ENCODE data around the gene DYNLT1.
"Not testable (repeated sequence)": the region's sequence is repeated elsewhere in the genome, so short reads cannot be mapped to it uniquely, and the experiment has no call there.

The DYNLT1 gene

GRCh38 chr6:158621694-158622544, 22.6 kb downstream of the DYNLT1 start:
- DNase-seq, result no peak

DNA sequence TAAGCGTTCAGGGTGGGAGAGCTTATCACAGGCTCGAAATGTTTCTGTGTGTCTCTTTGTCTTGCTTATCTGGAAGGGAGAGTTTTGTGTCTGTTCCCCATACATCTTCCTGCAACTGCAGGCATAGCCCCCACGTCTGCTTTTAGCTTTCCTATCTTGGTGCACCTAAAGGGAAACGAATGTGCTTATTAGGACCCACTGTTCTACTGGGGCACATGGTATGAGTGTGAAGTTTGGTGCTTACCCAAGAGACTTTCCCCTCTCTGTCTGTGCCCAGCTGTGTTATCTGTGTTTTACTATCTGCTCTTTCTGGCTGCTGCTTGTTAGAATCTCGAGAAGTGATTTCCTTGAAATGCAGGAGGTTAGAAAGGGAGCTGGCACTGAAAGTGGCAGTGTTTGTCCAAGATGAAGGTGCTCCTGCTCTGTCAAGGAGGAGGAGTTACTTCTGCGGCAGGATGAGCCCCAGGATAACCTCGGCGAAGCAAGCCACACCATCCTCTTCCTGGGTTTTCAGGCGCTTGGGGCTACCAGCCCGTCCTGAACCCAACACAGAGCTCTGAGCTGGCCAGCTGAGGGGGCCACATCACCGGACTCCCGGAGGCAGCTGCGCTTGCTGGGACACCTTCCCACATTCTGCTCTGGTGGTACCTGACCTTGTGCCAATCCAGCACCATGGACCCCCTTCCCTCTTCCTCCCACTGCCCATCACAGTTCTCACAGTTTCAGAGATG, 23.4 kb downstream of the DYNLT1 start:
- DNase-seq, result no peak

- DNase-seq, result no peak
Observed at GRCh38 chr6:158619922-158620801, 24.4 kb downstream of the DYNLT1 start.

DNA sequence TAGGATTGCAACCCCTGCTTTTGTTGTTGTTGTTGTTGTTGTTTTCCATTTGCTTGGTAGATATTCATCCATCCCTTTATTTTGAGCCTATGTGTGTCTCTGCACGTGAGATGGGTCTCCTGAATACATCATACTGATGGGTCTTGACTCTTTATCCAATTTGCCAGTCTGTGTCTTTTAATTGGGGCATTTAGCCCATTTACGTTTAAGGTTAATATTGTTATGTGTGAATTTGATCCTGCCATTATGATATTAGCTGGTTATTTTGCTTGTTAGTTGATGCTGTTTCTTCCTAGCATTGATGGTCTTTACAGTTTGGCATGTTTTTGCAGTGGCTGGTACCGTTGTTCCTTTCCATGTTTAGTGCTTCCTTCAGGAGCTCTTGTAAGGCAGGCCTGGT, 26.3 kb downstream of the DYNLT1 start:
- DNase-seq, result not testable (repeated sequence)

- not testable (repeated sequence) for DNase-seq
Observed at GRCh38 chr6:158614606-158615005, 29.9 kb downstream of the DYNLT1 start.

DNA sequence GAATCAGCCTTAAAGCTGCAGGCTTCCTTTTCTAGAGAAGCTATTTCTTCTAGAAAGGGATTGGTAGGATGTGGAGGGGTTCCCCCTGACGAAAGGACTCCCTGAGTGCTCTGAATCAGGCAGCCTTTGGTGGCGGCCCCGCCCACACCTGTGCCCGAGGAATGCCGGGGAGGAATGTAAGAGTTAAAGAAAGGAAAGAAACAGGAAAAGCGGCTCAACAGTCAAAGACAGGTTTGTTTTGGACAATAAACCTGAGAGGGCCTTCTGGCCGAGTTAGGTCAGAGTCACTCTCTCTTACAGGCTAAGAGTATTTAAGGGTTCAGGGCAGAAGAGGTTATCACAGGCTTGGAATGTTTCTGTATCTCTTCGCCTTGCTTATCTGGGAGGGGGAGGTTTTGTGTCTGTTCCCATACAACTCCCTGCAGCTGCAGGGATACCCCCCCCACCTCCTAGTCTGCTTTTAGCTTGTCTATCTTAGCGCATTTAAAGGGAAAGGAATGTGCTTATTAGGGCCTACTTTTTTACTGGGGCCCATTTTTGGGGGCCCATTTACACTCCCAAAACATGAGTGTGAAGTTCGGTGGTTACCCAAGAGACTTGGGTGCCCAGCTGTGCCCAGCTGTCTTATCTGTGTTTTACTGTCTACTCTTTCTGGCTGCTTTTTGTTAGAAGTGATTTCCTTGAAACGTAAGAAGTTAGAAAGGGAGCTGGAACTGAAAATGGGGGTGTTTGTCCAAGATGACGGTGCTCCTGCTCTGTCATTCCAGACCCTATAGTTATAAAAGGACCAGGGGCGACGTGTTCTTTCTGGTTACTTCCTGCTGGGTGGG, 32.8 kb downstream of the DYNLT1 start:
- no peak for DNase-seq

DNA sequence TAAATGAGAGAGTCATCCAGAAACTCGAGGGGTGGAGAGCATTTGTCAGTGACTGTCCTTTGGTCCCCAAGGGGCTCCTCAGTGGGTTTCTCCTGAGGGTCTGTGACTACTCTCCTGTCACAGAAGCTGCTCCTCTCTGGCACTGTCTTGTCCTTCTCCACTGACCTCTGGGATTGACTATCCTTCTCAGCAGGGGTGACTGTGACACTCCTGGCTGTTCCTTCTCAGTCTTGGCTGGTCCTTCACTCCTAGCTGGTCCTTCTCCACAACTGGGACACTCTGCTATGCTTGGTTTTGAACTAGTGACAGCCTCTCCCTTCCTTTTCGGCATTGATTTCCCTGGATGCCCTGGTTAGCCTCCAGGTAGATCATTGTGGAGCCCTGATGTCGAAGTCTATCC, 33.5 kb downstream of the DYNLT1 start:
- no peak for DNase-seq

DNA sequence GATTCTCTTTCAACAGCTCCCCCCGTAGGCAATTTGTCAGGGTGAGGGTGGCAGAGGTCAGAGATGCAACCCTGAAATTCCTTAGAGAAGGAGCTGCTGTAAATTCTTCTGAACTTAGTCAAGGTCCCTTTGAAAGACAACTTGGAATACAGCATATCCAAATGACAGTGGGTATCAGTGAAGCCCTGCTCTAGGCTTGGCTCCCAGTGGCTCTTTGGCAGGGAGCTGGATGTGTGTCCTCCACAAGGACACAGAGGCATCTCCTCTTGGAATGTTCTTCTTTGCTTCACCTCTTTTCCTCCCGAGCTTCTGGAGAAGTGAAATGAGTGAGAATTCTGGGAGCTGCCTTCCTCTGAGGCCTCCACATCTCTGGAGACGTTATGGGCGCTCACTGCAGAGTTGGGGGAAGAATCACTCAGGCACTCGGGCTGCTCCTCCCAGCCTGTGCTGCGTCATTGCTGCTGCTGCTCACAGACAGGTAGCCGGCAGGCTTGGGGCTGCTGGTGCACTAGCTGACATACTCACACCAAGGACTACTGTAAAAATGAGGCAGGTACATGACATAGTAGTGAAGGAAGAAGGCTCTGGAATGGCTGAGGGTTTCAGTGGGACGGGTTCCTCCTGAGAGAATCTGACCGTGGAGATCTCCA, 34.1 kb downstream of the DYNLT1 start:
- no peak for DNase-seq

DNA sequence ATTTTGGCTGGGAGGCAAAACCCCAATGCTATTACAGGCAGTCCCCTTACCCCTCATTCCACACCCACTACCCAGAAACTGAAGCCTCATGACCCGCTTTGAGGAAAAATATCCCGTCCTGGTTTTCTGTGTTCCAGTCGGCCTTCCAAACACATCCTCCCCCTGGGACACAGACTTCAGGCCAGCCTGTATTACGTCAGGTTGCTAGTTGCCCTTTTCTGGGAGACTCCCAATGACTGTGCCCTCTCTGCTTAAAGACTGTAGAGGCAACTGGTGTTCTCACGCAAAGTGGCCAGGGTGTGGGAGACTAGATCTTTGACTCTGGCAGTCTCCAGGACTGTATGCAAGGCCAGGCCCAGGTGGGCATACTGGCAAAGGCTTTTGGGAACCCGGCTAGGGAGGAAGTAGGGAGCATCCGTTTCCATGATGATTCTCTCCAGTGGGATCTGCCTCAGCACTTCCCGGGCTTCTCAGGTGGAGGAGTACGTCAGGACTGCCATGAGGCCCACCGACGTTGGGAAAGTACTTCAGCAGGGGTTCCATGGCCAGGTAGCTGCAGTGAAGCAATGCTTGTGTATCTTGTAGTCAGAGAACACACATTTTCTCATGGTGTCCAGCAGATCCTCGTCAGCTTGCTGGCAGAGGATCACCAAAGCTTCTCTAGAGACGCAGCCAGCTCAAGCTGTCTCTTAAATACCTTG, 34.9 kb downstream of the DYNLT1 start:
- no peak for DNase-seq

DNA sequence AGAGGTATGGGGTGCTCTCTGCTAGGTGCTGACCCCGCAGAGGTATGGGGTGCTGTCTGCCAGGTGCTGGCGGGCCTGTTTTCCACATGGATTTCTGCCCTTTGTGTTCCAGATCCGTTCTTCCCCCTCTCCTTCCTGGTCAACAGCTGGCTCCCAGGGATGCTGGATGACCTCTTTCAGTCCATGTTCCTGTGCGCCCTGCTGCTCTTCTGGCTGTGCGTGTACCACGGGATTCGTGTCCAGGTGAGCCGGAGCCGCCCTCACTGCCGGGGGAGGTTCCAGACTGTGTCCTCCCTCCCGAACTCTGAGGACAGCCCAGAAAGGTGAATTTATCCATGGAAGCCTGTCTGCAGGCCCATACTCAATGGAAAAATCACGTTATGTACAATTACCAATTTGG, 36.3 kb downstream of the DYNLT1 start:
- DNase-seq, result no peak

GRCh38 chr6:158607411-158608170, 37.0 kb downstream of the DYNLT1 start:
- DNase-seq, result no peak

DNA sequence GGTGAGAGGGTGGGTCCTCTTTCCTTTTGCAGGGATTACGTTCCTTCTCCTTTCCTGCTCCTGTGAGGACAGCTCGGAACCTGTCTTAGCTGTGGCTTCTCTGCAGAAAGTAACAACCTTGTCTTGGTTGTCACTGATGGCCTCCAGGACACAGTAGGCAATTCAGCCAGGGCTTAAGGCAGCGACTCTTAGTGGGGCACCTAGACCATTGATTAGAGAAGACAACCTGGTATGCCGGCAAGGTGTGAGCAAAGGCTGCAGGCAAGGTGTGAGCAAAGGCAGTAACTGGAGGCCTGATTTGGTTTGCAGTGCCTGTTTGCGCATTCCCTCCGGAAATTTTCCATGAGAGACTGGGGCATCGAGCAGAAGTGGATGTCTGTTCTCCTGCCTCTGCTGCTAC, 37.6 kb downstream of the DYNLT1 start:
- no peak for DNase-seq

DNA sequence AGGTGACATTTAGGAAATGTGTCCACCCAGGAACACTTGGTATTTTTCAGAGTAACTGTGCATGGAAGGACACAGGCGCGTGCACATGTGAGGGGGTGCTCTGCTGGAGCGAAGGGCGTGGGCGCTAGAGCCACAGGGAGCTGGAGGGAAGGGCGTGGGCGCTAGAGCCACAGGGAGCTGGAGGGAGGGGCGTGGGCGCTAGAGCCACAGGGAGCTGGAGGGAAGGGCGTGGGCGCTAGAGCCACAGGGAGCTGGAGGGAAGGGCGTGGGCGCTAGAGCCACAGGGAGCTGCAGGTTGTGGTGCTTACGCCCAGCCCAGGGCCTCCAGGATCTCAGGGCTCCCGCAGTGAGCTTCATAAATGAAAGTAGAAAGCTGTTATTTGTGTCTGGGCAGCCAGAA, 38.5 kb downstream of the DYNLT1 start:
- DNase-seq, result not testable (repeated sequence)

- DNase-seq, result peak; percentile 58
Observed at GRCh38 chr6:158605266-158605878, 39.2 kb downstream of the DYNLT1 start.

- DNase-seq, result no peak
Observed at GRCh38 chr6:158604048-158604406, 40.5 kb downstream of the DYNLT1 start.

DNA sequence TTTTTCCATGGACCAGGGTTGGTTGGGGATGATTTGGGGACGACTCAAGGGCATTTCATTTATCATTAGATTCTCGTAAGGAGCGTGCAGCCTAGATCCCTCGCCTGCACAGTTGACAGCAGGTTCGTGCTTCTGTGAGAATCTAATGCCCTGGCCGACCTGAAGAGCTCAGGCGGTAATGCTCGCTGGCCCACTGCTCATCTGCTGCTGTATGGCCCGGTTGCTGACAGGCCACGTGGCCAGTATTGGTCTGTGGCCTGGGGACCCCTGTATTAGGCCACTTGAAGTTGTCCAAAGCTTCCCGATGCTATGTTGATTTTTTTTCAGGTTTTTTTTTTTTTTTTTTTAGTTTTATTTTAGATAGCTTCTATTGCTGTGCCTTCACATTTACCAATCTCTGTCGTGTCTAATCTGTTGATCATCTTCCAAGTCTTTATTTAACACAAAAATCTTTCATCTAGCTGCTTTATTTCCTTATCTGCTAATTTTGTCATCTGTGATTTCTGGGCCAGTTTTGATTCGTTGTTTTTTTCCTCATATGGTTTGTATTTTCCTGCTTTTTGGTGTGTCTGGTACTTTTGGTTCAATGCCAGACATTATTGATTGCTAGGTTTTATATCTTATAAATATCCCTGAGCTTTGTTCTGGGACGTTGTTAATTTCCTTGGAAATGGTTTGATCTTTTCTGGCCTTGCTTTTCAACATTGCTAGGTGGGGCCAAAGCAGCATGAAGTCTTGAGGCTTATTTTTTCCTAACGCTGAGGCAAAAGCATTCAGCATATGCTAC, 41.1 kb downstream of the DYNLT1 start:
- no peak for DNase-seq

- no peak for DNase-seq
Observed at GRCh38 chr6:158599635-158600034, 44.9 kb downstream of the DYNLT1 start.

GRCh38 chr6:158597565-158597964, 47.0 kb downstream of the DYNLT1 start:
- no peak for DNase-seq

DNA sequence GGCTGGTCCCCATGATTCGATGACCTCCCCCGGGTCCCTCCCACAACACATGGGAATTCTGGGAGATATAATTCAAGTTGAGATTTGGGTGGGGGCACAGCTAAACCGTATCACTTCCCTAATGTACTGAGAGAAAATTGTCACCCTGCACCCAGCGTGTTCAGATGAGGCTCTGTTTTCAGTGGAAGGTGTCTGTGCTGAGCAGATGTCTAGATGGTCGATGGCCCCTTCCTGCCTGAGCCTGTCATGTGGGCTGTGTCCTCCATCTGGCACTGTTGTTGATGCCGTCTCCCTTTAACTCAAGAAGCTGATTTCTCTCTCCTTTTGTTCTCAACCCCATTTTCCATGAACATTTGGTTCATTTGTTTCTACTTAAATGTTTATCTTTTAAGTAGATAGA, 47.7 kb downstream of the DYNLT1 start:
- no peak for DNase-seq

Data from activated CD4-positive, alpha-beta T cell treated with anti-CD3 and anti-CD28 coated beads, Interleukin-2, amount 50 U/mL, for 1 hour (primary cell).